IPS-15b (cell line): ENCODE data around the gene CADM2.
"Not testable (repeated sequence)": the region's sequence is repeated elsewhere in the genome, so short reads cannot be mapped to it uniquely, and the experiment has no call there.

Experiments used
- H3K27me3 ChIP-seq: one replicate; pipeline ENCODE4 v1.6.1; 2013; ENCODE audit warnings: low read length; ENCODE audit not compliant: control insufficient read depth, insufficient read depth
- H3K36me3 ChIP-seq: one replicate; pipeline ENCODE4 v1.6.1; 2013; ENCODE audit warnings: low read length; ENCODE audit not compliant: control insufficient read depth, insufficient read depth
- H3K4me1 ChIP-seq: one replicate; pipeline ENCODE4 v1.6.1; 2013; ENCODE audit warnings: mild to moderate bottlenecking, low read length; ENCODE audit not compliant: control insufficient read depth, insufficient read depth
- H3K4me3 ChIP-seq: one replicate; pipeline ENCODE4 v1.5.1; 2013; ENCODE audit warnings: low read depth, low read length
- H3K9ac ChIP-seq: one replicate; pipeline ENCODE4 v1.6.1; 2013; ENCODE audit warnings: low read depth, mild to moderate bottlenecking, low read length
- H3K9me3 ChIP-seq: one replicate; pipeline ENCODE4 v1.6.1; 2013; ENCODE audit warnings: mild to moderate bottlenecking, low read length; ENCODE audit not compliant: control insufficient read depth, insufficient read depth

The CADM2 gene

DNA sequence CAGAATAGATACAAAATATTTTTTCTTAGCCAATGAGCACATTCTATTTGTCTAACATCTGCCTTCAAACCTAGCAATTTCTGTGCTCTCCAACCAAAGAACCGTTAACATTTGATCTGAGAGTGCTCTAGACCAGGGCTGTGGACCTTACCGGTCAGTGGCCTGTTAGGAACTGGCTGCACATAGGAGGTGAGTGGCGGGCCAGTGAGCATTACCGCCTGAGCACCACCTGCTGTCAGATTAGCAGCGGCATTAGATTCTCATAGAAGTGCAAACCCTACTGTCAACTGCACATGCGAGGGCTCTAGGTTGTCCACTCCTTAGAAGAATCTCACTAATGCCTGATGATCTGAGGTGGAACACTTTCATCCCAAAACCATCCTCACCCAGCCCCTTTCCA lies 131.7 kb downstream of the CADM2 start:
- no peak overlapping the region for H3K4me3 ChIP-seq
- no peaks in the 10 kb centered on the region for H3K9me3 ChIP-seq
- no peak overlapping the region for H3K9ac ChIP-seq
- peaks cover 3% of the 10 kb centered on the region for H3K4me1 ChIP-seq
- H3K36me3 ChIP-seq, result no peaks in the 10 kb centered on the region
- no peaks in the 10 kb centered on the region for H3K27me3 ChIP-seq

DNA sequence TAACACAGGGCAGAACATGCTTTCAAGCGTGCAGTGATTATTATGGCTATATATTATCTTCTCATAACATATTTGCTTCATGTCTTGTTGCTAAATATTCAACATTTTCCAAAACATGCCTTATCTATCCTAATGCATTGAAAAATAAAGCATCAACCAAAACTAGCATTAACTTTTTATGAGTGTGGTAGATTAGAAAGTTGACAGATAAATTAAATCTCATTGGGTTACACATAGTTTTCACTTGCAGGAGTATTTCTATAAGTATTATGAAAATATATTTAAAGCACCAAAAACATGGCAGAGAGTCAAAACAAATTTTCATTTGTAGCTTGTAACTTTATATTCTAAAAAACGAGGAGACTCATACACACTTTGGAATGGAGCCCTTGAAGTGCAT lies 141.5 kb downstream of the CADM2 start:
- Histone ChIP-seq H3K9me3 (no peaks in the 10 kb centered on the region), H3K4me3 (no peak overlapping the region), H3K9ac (no peak overlapping the region), H3K4me1 (no peaks in the 10 kb centered on the region), H3K27me3 (no peaks in the 10 kb centered on the region), H3K36me3 (no peaks in the 10 kb centered on the region)

DNA sequence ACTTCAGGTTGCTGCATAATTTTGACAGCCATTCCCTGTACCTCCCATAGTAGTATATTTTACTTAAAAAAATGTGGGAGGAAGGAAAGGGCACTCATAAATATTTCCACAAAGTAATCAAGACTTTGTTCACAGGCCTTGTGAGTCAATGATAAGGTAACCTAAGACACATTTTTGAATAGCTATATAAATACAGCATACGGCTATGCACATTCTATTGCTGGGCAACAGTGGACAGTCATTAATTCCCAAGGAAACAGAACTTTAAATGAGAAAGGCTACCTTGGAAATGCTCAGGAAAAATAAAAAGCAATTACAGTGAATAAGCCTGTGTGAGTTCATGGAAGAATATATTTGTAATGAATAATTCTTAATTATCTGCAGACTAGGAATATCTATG lies 144.0 kb downstream of the CADM2 start:
- H3K4me3 ChIP-seq, result no peak overlapping the region
- H3K36me3 ChIP-seq, result no peaks in the 10 kb centered on the region
- H3K9me3 ChIP-seq, result no peaks in the 10 kb centered on the region
- H3K27me3 ChIP-seq, result no peaks in the 10 kb centered on the region
- H3K9ac ChIP-seq, result no peak overlapping the region
- H3K4me1 ChIP-seq, result no peaks in the 10 kb centered on the region

DNA sequence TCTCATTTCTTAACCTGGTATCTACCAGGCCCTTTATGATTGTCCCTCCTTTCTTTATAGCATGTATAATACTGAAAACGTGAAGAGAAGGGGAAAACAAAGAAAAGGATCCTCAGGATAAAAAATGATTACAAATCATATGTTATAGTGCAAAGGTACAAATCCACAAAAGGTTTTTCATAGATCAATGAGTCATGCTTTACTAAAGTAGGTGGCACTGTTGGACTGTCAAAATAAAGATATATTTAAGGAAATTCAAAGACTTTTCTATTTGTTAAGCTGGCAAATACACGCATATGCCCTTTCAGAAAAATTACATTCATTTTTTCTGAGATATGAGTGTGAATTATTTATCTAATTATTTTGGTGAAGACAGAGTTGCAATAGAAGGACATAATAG lies 151.6 kb downstream of the CADM2 start:
- Histone ChIP-seq H3K4me3 (no peak overlapping the region), H3K9me3 (no peaks in the 10 kb centered on the region), H3K36me3 (no peaks in the 10 kb centered on the region), H3K4me1 (no peaks in the 10 kb centered on the region), H3K9ac (no peak overlapping the region), H3K27me3 (no peaks in the 10 kb centered on the region)

DNA sequence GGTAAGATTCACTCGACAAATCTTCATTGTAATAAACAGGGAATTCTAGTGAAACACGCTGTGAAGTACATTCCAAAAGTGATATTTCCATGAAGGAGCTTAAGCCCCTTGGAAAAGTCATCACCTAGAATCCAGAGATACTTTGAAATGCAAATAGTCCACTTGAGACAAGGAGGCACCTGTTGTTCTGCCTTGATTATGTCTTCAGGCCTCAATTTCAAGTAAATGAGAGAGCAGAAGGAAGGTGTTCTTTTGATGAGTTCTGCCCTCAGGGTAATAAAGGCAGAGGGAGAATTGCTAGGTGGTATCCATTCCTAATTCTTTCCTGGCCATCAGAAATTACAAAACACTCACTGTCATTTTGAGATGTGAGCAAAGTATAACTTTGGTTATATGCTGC lies 162.1 kb downstream of the CADM2 start:
- H3K36me3 ChIP-seq, result no peaks in the 10 kb centered on the region
- H3K9ac ChIP-seq, result no peak overlapping the region
- no peaks in the 10 kb centered on the region for H3K27me3 ChIP-seq
- H3K9me3 ChIP-seq, result no peaks in the 10 kb centered on the region
- H3K4me3 ChIP-seq, result no peak overlapping the region
- no peaks in the 10 kb centered on the region for H3K4me1 ChIP-seq

DNA sequence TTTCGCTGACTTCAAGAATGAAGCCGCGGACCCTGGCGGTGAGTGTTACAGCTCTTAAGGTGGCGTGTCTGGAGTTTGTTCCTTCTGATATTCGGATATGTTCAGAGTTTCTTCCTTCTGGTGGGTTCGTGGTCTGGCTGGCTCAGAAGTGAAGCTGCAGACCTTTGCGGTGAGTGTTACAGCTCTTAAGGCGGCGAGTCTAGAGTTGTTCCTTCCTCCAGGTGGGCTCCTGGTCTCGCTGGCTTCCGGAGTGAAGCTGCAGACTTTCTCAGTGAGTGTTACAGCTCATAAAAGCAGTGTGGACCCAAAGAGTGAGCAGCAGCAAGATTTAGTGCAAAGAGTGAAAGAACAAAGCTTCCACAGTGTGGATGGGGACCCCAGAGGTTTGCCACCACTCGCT lies 174.1 kb downstream of the CADM2 start:
- H3K27me3 ChIP-seq, H3K9ac ChIP-seq, H3K4me3 ChIP-seq, H3K9me3 ChIP-seq, H3K4me1 ChIP-seq, H3K36me3 ChIP-seq: not testable (repeated sequence)

DNA sequence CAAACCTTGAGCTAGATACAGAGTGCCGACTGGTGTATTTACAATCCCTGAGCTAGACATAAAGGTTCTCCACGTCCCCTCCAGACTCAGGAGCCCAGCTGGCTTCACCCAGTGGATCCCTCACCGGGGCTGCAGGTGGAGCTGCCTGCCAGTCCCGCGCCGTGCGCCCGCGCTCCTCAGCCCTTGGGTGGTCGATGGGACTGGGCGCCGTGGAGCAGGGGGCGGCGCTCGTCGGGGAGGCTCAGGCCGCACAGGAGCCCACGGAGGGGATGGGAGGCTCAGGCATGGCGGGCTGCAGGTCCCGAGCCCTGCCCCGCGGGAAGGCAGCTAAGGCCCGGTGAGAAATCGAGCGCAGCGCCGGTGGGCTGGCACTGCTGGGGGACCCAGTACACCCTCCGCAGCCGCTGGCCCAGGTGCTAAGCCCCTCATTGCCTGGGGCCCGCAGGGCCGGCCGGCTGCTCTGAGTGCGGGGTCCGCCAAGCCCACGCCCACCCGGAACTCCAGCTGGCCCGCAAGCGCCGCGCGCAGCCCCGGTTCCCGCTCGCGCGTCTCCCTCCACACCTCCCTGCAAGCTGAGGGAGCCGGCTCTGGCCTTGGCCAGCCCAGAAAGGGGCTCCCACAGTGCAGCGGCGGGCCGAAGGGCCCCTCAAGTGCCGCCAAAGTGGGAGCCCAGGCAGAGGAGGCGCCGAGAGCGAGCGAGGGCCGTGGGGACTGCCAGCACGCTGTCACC lies 175.1 kb downstream of the CADM2 start:
- H3K36me3 ChIP-seq, result not testable (repeated sequence)

DNA sequence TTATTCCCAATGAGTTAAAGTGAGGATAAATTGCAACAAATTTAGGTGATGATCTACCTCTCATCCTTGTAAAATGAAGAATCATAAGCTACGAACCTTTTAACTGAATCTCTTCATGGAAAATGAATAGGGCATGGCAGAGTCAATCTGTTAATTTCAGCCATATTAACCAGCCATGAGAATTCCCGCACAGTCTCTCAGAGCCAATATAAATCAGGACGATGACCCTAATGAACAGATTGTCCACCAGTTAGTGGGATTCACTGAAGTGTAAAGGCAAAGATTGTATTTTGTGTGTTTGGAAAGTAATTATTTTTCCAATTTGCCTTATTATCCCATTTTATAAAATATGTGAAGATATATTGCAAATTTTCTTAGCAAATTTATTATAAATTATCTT lies 183.8 kb downstream of the CADM2 start:
- H3K9ac ChIP-seq, result no peak overlapping the region
- no peak overlapping the region for H3K4me3 ChIP-seq
- H3K9me3 ChIP-seq, result no peaks in the 10 kb centered on the region
- H3K27me3 ChIP-seq, result no peaks in the 10 kb centered on the region
- no peaks in the 10 kb centered on the region for H3K4me1 ChIP-seq
- no peaks in the 10 kb centered on the region for H3K36me3 ChIP-seq

More for the DNA sequence above, 175.1 kb downstream of the CADM2 start:
- H3K9me3 ChIP-seq, H3K4me3 ChIP-seq, H3K4me1 ChIP-seq, H3K27me3 ChIP-seq, H3K9ac ChIP-seq: not testable (repeated sequence)

DNA sequence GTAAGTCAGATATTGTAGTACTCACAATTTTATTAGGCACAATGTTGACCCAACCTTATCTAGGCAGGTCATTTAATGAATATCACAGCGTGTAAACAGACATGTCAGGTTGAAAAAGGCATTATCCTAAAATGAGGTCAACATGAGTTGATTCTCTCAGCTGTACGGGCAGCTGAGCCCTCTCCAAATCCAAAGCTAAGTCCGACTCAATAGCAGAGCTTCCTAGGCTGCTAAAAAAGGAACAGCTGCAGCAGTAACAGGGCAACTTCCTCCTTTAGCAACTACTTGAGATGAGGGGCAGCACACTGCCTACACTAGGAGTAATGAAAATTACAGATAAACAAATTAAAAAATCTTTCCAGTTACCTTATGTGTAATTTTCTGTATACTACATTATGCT lies 189.2 kb downstream of the CADM2 start:
- H3K36me3 ChIP-seq, result no peaks in the 10 kb centered on the region
- H3K9me3 ChIP-seq, result no peaks in the 10 kb centered on the region
- H3K27me3 ChIP-seq, result no peaks in the 10 kb centered on the region
- H3K4me3 ChIP-seq, result no peak overlapping the region
- no peaks in the 10 kb centered on the region for H3K4me1 ChIP-seq
- no peak overlapping the region for H3K9ac ChIP-seq

DNA sequence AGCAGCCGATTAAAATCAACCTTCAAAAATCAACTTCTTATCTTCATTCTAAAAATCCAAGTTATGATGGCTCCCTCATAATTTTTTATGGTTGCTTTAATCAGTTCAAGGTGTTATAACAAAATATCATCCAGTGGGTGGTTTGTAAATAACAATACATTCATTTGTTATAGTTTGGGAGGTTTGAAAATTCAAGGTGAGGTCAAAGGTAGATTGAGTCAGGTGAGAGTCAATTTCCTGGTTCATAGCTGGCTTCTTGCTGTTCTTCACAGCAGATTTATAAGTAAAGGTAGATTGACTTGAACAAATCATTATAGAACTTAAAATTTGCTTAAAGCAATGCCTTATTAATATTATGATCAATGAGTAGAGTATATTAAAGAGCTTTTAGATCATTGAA lies 192.8 kb downstream of the CADM2 start:
- H3K36me3 ChIP-seq, result no peaks in the 10 kb centered on the region
- H3K9me3 ChIP-seq, result no peaks in the 10 kb centered on the region
- no peak overlapping the region for H3K4me3 ChIP-seq
- H3K4me1 ChIP-seq, result no peaks in the 10 kb centered on the region
- no peaks in the 10 kb centered on the region for H3K27me3 ChIP-seq
- H3K9ac ChIP-seq, result no peak overlapping the region

DNA sequence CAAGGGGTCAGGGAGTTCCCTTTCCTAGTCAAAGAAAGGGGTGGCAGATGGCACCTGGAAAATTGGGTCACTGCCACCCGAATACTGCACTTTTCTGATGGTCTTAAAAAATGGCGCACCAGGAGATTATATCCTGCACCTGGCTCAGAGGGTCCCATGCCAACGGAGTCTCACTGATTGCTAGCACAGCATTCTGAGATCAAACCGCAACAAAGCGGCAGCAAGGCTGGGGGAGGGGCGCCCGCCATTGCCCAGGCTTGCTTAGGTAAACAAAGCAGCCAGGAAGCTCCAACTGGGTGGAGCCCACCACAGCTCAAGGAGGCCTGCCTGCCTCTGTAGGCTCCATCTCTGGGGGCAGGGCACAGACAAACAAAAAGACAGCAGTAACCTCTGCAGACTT lies 194.5 kb downstream of the CADM2 start:
- H3K4me1 ChIP-seq, H3K9ac ChIP-seq, H3K9me3 ChIP-seq, H3K36me3 ChIP-seq, H3K27me3 ChIP-seq, H3K4me3 ChIP-seq: not testable (repeated sequence)

DNA sequence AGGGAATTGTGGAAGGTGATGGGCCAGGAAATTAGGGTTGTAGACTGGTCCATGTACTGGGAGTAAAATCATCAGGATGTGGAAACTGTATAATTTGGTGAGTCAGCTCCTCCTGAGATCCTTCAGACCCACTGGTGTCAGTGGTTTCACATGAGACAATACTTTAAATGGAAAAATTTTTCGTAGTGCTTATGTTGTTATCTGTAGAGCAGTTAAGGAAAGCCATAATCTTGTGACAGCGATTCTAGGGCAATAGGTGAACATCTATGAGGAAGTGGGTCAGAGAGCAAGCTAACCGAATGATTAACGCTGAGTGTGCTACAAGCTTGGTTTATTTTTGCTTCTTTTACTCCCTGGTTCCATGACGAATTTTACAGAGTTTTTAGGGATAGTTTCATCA lies 200.6 kb downstream of the CADM2 start:
- H3K9ac ChIP-seq, result no peak overlapping the region
- H3K4me3 ChIP-seq, result no peak overlapping the region
- H3K4me1 ChIP-seq, result peaks cover 1% of the 10 kb centered on the region
- no peaks in the 10 kb centered on the region for H3K9me3 ChIP-seq
- H3K36me3 ChIP-seq, result no peaks in the 10 kb centered on the region
- no peaks in the 10 kb centered on the region for H3K27me3 ChIP-seq
